ENCODE measurements around the gene PEAK1.

Gene PEAK1

GRCh38 chr15:77398927-77399326, 21.0 kb downstream of the PEAK1 start:
- no peak for DNase-seq

- no peak for DNase-seq
Measured at GRCh38 chr15:77396692-77397091, 23.2 kb downstream of the PEAK1 start.

DNA sequence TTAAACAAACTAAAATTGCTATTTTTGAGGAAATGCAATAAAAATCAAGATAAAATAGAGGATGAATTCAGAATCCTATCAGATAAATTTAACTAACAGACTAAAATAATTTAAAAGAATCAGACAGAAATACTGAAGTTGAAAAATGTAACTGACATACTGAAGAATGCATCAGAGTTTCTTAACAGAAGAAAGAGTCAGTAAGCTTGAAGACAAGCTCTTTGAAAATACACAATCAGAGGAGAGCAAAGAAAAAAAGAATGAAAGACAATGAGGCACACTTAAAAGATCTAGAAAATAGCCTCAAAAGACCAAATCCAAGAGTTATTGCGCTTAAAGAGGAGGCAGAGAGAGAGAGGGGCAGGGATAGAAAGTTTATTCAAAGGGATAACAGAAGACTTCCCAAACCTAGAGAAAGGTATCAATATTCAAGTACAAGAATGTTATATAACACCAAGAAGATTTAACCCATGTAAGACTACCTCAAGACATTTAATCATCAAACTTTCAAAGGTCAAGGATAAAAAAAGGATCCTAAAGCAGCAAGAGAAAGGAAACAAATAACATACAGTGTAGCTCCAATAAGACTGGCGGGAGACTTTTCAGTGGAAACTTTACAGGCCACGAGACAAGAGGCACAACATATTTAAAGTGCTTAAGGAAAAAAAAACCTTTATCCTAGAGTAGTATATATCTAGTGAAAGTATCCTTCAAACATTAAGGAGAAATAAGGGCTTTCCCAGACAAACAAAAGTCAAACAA, 24.7 kb downstream of the PEAK1 start:
- no peak for DNase-seq

- DNase-seq, result no peak
Measured at GRCh38 chr15:77393471-77393840, 26.4 kb downstream of the PEAK1 start.

- no peak for DNase-seq
Measured at GRCh38 chr15:77392762-77393470, 27.0 kb downstream of the PEAK1 start.

GRCh38 chr15:77391372-77391951, 28.4 kb downstream of the PEAK1 start:
- no peak for DNase-seq

GRCh38 chr15:77387365-77388105, 32.4 kb downstream of the PEAK1 start:
- DNase-seq, result peak; percentile 58

DNA sequence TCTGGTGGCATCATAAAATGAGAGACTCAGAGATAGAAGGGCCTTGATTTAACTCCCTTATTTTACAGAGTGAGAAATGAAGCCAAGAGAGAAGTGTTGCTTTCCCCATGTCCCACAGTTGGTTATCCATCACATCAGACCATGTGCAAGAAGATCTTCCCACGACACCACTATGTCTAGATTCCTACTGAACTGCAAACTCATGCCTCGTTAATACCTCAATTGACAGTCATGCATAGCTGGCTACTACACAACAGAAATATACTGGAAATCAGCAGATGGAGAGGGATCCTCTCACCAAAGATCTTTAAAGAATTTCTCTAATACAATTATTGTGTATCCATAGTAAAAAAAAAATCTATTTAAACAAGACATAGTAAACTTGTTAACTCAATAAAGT, 33.3 kb downstream of the PEAK1 start:
- DNase-seq, result no peak

DNA sequence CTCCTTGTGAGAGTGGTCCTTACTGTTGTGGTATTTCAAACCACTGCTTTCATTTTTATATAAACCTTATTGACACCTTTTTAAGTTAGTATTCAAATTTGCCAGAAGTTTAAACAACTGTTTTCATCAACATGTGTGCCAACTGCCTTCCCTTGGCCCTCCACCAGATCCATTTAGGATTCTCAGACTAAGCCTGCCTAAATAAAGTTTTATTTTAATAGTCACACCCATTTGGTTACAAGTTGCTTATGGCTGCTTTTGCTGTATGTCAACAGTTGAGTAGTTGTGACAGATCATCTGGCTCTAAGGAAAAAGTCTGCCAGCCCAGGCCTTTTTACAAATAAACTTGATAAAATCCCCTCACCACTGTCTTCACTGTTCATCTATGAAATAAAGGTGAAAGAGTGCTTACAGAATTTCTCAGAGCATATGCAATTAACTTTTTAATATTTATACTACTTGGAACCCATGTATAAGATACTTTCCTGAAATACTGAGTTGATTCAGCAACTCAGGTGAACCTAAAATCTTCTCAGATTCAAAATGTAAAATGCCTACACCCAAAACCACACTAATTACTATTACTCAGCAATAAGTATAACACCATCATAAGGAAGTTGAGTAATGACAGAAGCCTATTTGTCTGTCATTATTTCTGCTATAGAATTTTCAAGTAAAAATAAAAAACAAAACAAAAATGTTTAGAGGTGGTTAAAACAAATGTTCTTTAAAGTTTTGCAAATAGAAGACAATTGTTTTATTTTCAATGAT, 35.1 kb downstream of the PEAK1 start:
- DNase-seq, result no peak

- no peak for DNase-seq
Measured at GRCh38 chr15:77384086-77384485, 35.8 kb downstream of the PEAK1 start.

- no peak for DNase-seq
Measured at GRCh38 chr15:77380033-77380432, 39.9 kb downstream of the PEAK1 start.

GRCh38 chr15:77376770-77377169, 43.1 kb downstream of the PEAK1 start:
- DNase-seq, result peak; percentile 19

DNA sequence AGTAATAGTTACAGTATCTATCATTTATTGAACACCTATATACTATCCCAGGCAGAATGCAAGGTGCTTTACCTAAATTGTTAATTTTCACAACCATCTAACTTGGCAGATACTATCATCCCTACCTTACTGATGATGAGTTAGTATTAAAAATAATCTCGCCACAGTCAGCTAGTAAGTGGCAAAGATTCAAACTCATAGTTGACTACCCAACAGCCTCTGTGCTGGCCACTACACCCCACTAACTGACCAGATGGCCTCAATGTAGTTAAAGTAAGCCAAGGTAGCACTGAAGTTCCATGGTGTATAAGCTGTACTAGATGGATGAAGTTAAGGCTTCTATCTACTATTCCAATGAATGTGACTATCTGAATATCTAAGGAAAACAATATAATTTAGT, 44.8 kb downstream of the PEAK1 start:
- DNase-seq, result no peak

- no peak for DNase-seq
Measured at GRCh38 chr15:77373441-77373840, 46.5 kb downstream of the PEAK1 start.

GRCh38 chr15:77371850-77372563, 47.9 kb downstream of the PEAK1 start:
- no peak for DNase-seq

- no peak for DNase-seq
Measured at GRCh38 chr15:77370580-77370979, 49.3 kb downstream of the PEAK1 start.

- no peak for DNase-seq
Measured at GRCh38 chr15:77369168-77369567, 50.7 kb downstream of the PEAK1 start.

- DNase-seq, result peak; percentile 13
Measured at GRCh38 chr15:77367631-77368030, 52.3 kb downstream of the PEAK1 start.

DNA sequence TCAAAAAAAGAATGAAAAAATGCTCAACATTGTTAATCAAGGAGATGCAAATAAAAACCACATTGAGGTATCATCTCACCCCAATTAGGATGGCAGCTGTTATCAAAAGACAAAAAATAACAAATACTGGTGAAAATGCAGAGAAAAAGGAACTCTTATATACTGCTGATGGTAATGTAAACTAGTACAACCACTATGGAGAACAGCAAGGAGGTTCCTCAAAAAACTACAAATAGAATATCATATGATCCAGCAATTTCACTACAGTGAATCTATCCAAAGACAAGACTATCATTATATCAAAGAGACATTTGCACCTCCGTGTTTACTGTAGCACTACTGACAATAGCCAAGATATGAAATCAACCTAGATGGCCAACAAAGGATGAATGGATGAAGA, 58.4 kb downstream of the PEAK1 start:
- no peak for DNase-seq

- DNase-seq, result no peak
Measured at GRCh38 chr15:77358545-77359240, 61.2 kb downstream of the PEAK1 start.

GRCh38 chr15:77356305-77356704, 63.6 kb downstream of the PEAK1 start:
- no peak for DNase-seq

Measured in NCI-H526 treated with DMSO at 0.1 percent for 48 hours (cell line).